Measurements from ENCODE around the gene TGFBR3L.

Gene TGFBR3L

GRCh38 chr19:7911508-7912143 lies 3.0 kb upstream of the TGFBR3L start:
- H3K4me3 ChIP-seq (ENCODE audit: insufficient read depth, low read depth, low read length, poor library complexity, severe bottlenecking): no peak overlapping the region
- H3K27ac ChIP-seq (ENCODE audit: insufficient read depth, low read length, poor library complexity, severe bottlenecking): no peak overlapping the region
- H3K4me1 ChIP-seq (ENCODE audit: control insufficient read depth, insufficient read depth, low read length, poor library complexity, severe bottlenecking): peaks cover 12% of the 10 kb centered on the region
- H3K36me3 ChIP-seq (ENCODE audit: control insufficient read depth, insufficient read depth, low read length): peaks cover 43% of the 10 kb centered on the region
- H3K27me3 ChIP-seq (replicated peaks; ENCODE audit: control insufficient read depth, insufficient read depth, low read length, poor library complexity, severe bottlenecking): peaks cover 10% of the 10 kb centered on the region
- H3K9me3 ChIP-seq (ENCODE audit: control insufficient read depth, low read length): no peaks in the 10 kb centered on the region
- no peak for DNase-seq

DNA sequence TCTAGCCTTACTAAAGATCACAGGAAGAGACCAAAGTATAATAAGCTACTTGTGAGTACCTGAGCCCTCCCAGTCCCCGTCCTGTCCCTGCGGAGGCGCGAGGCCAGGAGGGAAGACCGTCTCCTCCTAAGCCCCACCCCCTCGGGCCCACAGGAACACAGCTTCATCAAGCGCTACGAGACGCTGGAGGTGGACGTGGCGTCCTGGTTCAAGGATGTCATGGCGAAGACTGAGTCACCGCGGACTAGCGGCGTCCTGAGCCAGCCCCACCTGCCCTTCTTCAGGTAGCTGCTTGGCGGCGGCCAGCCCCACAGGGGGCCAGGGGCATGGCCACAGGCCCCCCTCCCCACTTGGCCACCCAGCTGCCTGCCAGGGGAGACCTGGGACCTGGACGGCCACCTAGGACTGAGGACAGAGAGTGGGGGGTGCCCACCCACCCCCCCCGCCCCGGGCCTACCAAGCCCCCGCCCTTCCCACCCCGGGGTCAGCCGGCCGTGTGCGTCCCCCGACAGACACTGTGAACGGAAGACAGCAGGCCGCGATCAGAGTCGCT lies 2.4 kb upstream of the TGFBR3L start:
- H3K9me3 ChIP-seq (ENCODE audit: control insufficient read depth, low read length): no peaks in the 10 kb centered on the region
- H3K27me3 ChIP-seq (replicated peaks; ENCODE audit: control insufficient read depth, insufficient read depth, low read length, poor library complexity, severe bottlenecking): peaks cover 15% of the 10 kb centered on the region
- H3K4me3 ChIP-seq (ENCODE audit: insufficient read depth, low read depth, low read length, poor library complexity, severe bottlenecking): no peak overlapping the region
- no peak for DNase-seq
- no peak overlapping the region for H3K27ac ChIP-seq (ENCODE audit: insufficient read depth, low read length, poor library complexity, severe bottlenecking)
- H3K4me1 ChIP-seq (ENCODE audit: control insufficient read depth, insufficient read depth, low read length, poor library complexity, severe bottlenecking): peaks cover 17% of the 10 kb centered on the region
- H3K36me3 ChIP-seq (ENCODE audit: control insufficient read depth, insufficient read depth, low read length): peaks cover 43% of the 10 kb centered on the region

DNA sequence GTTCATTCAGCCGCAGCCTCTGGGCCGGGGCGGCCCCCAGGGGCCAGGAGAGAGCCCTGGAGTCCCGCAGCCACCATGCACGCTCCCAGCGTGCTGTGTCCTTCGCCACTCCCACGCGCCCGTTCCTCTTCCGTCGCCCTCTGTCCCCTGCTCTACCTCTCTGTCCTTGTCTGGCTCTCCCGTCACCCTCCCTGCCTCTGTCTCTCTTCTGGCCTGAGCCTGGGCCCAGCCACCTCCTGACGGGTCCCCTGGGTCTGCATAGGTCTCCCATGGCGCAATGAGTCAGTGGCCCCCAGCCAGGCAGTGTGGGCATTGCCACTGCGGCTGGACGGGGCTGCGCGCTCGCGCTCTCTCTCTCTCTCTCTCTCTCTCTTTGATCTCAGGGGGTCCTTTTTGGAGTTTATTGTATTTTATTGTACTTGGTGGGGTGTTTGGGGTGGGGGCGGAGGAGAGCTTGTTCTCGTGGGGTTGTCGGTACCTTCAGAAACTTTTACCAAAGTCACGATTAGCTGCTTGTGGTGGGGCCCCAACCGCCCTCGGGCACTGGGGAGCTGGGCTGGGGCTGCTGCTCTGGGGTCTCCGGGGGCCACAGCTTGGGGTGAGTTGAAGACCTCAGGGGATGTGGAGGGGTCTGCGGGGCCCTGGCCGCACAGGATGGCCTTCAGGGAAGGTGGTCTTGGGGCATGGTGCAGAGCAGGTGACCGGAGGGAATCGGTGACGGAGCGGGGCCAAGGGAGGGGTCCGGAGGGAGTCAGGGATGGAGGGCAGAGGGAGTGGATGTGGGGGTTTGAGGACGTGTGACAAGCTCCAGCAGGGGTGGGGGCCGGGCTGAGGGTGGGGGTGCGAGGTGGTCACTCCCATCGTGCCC lies 1.7 kb upstream of the TGFBR3L start:
- H3K36me3 ChIP-seq (ENCODE audit: control insufficient read depth, insufficient read depth, low read length): peaks cover 43% of the 10 kb centered on the region

GRCh38 chr19:7913652-7914051 lies 978 bp upstream of the TGFBR3L start:
- no peak for DNase-seq
- H3K4me3 ChIP-seq (ENCODE audit: insufficient read depth, low read depth, low read length, poor library complexity, severe bottlenecking): no peak overlapping the region
- H3K9me3 ChIP-seq (ENCODE audit: control insufficient read depth, low read length): no peaks in the 10 kb centered on the region
- H3K27me3 ChIP-seq (replicated peaks; ENCODE audit: control insufficient read depth, insufficient read depth, low read length, poor library complexity, severe bottlenecking): peaks cover 25% of the 10 kb centered on the region
- peaks cover 25% of the 10 kb centered on the region for H3K4me1 ChIP-seq (ENCODE audit: control insufficient read depth, insufficient read depth, low read length, poor library complexity, severe bottlenecking)
- H3K27ac ChIP-seq (ENCODE audit: insufficient read depth, low read length, poor library complexity, severe bottlenecking): no peak overlapping the region
- H3K36me3 ChIP-seq (ENCODE audit: control insufficient read depth, insufficient read depth, low read length): peaks cover 43% of the 10 kb centered on the region

More for the DNA sequence above, 1.7 kb upstream of the TGFBR3L start:
- no peak for DNase-seq
- Histone ChIP-seq H3K4me1 (ENCODE audit: control insufficient read depth, insufficient read depth, low read length, poor library complexity, severe bottlenecking) (peaks cover 24% of the 10 kb centered on the region), H3K4me3 (ENCODE audit: insufficient read depth, low read depth, low read length, poor library complexity, severe bottlenecking) (no peak overlapping the region), H3K27me3 (replicated peaks; ENCODE audit: control insufficient read depth, insufficient read depth, low read length, poor library complexity, severe bottlenecking) (peaks cover 20% of the 10 kb centered on the region), H3K9me3 (ENCODE audit: control insufficient read depth, low read length) (no peaks in the 10 kb centered on the region), H3K27ac (ENCODE audit: insufficient read depth, low read length, poor library complexity, severe bottlenecking) (no peak overlapping the region)

- no peak overlapping the region for H3K4me3 ChIP-seq (ENCODE audit: insufficient read depth, low read depth, low read length, poor library complexity, severe bottlenecking)
Observed at GRCh38 chr19:7914099-7914498, 531 bp upstream of the TGFBR3L start.

DNA sequence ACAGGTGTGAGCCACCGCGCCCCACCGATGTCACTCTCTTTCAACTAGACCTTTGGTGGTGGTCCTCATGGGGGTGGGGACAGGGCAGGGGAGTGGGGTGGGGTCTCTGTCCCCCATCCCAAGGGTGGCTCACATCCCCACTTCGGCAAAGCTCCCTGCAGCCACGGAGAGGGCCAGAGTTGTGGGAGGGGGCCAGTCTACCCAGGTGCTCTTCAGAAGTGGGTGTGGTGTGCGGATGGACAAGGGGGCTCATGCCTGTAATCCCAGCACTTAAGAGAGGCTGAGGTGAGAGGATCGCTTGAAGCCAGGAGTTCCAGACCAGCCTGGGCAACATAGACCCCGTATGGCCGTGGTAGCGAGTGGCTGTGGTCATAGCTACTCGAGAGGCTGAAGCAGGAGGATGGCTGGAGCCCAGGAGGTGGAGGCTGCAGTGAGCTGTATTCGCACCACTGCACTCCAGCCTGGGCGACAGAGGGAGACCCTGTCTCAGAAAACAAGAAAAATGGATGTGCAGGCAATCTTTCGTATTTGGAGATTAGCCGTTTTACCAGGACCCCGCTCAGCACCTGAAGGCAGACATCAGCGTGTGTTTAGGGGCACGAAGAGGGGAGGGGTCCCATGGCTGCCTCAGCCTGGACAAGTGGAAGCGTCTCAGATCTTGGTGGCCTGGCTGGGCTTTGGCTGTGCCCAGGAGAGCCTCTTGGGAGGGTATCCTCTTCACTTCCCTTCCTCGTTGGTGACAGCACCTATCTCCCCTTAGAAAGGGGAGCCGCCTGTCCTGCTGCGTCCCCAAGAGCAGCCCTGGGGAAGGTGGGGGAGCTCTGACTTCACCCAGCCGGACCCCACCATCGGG lies 846 bp downstream of the TGFBR3L start:
- peak overlapping the region; percentile 50 for H3K4me3 ChIP-seq (ENCODE audit: insufficient read depth, low read depth, low read length, poor library complexity, severe bottlenecking)
- no peak overlapping the region for H3K27ac ChIP-seq (ENCODE audit: insufficient read depth, low read length, poor library complexity, severe bottlenecking)
- H3K36me3 ChIP-seq (ENCODE audit: control insufficient read depth, insufficient read depth, low read length): peaks cover 25% of the 10 kb centered on the region
- no peaks in the 10 kb centered on the region for H3K9me3 ChIP-seq (ENCODE audit: control insufficient read depth, low read length)
- peaks cover 31% of the 10 kb centered on the region for H3K4me1 ChIP-seq (ENCODE audit: control insufficient read depth, insufficient read depth, low read length, poor library complexity, severe bottlenecking)
- no peak for DNase-seq
- peaks cover 31% of the 10 kb centered on the region for H3K27me3 ChIP-seq (replicated peaks; ENCODE audit: control insufficient read depth, insufficient read depth, low read length, poor library complexity, severe bottlenecking)

More at GRCh38 chr19:7914099-7914498, 531 bp upstream of the TGFBR3L start:
- DNase-seq: no peak
- peaks cover 39% of the 10 kb centered on the region for H3K36me3 ChIP-seq (ENCODE audit: control insufficient read depth, insufficient read depth, low read length)
- no peaks in the 10 kb centered on the region for H3K9me3 ChIP-seq (ENCODE audit: control insufficient read depth, low read length)
- peaks cover 25% of the 10 kb centered on the region for H3K4me1 ChIP-seq (ENCODE audit: control insufficient read depth, insufficient read depth, low read length, poor library complexity, severe bottlenecking)
- H3K27ac ChIP-seq (ENCODE audit: insufficient read depth, low read length, poor library complexity, severe bottlenecking): no peak overlapping the region
- peaks cover 29% of the 10 kb centered on the region for H3K27me3 ChIP-seq (replicated peaks; ENCODE audit: control insufficient read depth, insufficient read depth, low read length, poor library complexity, severe bottlenecking)

- no peak overlapping the region for H3K27ac ChIP-seq (ENCODE audit: insufficient read depth, low read length, poor library complexity, severe bottlenecking)
Observed at GRCh38 chr19:7916103-7916954, 1.7 kb downstream of the TGFBR3L start.

DNA sequence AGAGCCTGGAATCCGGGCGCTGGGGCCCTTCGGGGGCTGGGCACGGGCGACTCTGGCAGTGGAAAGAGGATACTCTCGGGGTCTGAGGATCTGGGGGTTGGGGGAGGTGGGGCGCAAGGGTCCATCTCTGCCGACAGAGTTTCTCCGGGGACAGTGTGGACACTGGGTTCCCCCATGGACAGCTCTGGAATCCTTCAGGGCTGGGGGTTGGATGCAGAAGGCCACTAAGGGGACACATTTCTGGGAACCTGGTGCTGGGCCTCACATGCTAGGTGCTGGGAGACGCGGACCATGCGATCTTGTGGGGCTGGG lies 2.3 kb downstream of the TGFBR3L start:
- peaks cover 31% of the 10 kb centered on the region for H3K27me3 ChIP-seq (replicated peaks; ENCODE audit: control insufficient read depth, insufficient read depth, low read length, poor library complexity, severe bottlenecking)
- peak overlapping the region; percentile 40 for H3K4me3 ChIP-seq (ENCODE audit: insufficient read depth, low read depth, low read length, poor library complexity, severe bottlenecking)
- no peak for DNase-seq
- peaks cover 11% of the 10 kb centered on the region for H3K36me3 ChIP-seq (ENCODE audit: control insufficient read depth, insufficient read depth, low read length)
- H3K4me1 ChIP-seq (ENCODE audit: control insufficient read depth, insufficient read depth, low read length, poor library complexity, severe bottlenecking): peaks cover 42% of the 10 kb centered on the region
- H3K9me3 ChIP-seq (ENCODE audit: control insufficient read depth, low read length): no peaks in the 10 kb centered on the region
- no peak overlapping the region for H3K27ac ChIP-seq (ENCODE audit: insufficient read depth, low read length, poor library complexity, severe bottlenecking)

More at GRCh38 chr19:7916103-7916954, 1.7 kb downstream of the TGFBR3L start:
- H3K27me3 ChIP-seq (replicated peaks; ENCODE audit: control insufficient read depth, insufficient read depth, low read length, poor library complexity, severe bottlenecking): peaks cover 31% of the 10 kb centered on the region
- H3K36me3 ChIP-seq (ENCODE audit: control insufficient read depth, insufficient read depth, low read length): peaks cover 17% of the 10 kb centered on the region
- peak; percentile 38 to 53 (median 49) for DNase-seq
- no peaks in the 10 kb centered on the region for H3K9me3 ChIP-seq (ENCODE audit: control insufficient read depth, low read length)
- H3K4me1 ChIP-seq (ENCODE audit: control insufficient read depth, insufficient read depth, low read length, poor library complexity, severe bottlenecking): peaks cover 36% of the 10 kb centered on the region
- peak overlapping the region; percentile 50 for H3K4me3 ChIP-seq (ENCODE audit: insufficient read depth, low read depth, low read length, poor library complexity, severe bottlenecking)
